ENCODE measurements around the gene ITPR1.

Gene ITPR1

DNA sequence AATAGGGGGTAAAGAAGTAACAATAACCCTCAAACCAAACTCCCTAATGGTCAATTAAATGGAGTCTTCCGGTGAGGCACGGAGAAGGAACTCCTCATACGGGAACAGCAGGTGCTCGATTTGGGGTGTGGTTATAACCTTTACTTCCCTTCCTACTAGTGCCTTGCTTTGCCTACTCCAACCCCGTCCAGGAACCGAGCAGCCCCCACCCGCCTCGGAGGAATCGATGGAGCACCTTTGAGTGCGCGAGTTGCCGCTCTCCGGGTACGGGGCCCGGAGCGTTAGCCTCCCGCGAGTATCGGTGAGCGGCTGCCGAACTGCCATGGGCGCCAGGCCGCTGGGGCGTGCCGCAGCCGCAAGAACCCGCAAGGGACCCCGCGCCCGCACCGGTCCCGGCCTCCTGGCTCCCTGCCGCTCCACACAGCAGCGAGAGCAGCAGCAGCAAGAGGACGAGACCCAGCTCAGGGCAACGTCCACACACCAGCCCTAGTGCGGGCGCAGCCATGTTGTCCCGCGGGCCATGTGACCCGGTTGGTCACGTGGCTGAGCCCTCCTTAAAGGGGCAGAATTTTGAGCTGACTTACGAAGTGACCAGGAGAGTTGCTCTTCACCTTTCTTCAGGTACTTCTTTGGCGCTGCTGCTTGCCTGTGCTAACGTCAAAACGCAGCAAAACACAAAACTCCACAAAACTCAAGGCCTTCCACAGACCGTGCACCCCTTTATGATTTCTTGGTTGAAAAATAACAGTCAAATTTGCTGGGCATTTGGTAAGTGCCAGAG lies 26.2 kb upstream of the ITPR1 start, which contains the start of gene SUMF1 (continued):
- TF ChIP-seq, protein P1, sequence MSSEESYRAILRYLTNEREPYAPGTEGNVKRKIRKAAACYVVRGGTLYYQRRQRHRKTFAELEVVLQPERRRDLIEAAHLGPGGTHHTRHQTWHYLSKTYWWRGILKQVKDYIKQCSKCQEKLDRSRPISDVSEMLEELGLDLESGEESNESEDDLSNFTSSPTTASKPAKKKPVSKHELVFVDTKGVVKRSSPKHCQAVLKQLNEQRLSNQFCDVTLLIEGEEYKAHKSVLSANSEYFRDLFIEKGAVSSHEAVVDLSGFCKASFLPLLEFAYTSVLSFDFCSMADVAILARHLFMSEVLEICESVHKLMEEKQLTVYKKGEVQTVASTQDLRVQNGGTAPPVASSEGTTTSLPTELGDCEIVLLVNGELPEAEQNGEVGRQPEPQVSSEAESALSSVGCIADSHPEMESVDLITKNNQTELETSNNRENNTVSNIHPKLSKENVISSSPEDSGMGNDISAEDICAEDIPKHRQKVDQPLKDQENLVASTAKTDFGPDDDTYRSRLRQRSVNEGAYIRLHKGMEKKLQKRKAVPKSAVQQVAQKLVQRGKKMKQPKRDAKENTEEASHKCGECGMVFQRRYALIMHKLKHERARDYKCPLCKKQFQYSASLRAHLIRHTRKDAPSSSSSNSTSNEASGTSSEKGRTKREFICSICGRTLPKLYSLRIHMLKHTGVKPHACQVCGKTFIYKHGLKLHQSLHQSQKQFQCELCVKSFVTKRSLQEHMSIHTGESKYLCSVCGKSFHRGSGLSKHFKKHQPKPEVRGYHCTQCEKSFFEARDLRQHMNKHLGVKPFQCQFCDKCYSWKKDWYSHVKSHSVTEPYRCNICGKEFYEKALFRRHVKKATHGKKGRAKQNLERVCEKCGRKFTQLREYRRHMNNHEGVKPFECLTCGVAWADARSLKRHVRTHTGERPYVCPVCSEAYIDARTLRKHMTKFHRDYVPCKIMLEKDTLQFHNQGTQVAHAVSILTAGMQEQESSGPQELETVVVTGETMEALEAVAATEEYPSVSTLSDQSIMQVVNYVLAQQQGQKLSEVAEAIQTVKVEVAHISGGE (tag by site-specific recombination; conservative IDR thresholded peaks at IDR 0.05; ENCODE audit: low read depth): peak; percentile 45; the same call in 1 of the 2 replicates
- TF ChIP-seq, protein P2, sequence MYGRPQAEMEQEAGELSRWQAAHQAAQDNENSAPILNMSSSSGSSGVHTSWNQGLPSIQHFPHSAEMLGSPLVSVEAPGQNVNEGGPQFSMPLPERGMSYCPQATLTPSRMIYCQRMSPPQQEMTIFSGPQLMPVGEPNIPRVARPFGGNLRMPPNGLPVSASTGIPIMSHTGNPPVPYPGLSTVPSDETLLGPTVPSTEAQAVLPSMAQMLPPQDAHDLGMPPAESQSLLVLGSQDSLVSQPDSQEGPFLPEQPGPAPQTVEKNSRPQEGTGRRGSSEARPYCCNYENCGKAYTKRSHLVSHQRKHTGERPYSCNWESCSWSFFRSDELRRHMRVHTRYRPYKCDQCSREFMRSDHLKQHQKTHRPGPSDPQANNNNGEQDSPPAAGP (tag by site-specific recombination; IDR thresholded peaks at IDR 0.05): peak; percentile 86
- TF ChIP-seq ZNF660 (tag by site-specific recombination; IDR thresholded peaks at IDR 0.05) (peak; percentile 73), ZNF169 (tag by site-specific recombination; IDR thresholded peaks at IDR 0.05) (no peak), ZNF37A (tag by site-specific recombination; IDR thresholded peaks at IDR 0.05) (no peak), ZNF24 (tag by site-specific recombination; IDR thresholded peaks at IDR 0.05) (peak; percentile 96), KLF9 (tag by site-specific recombination; IDR thresholded peaks at IDR 0.05; ENCODE audit: low read depth) (peak; percentile 66), ZNF2 (tag by site-specific recombination; IDR thresholded peaks at IDR 0.05) (peak; percentile 82), ZBTB17 (tag by site-specific recombination; IDR thresholded peaks at IDR 0.05) (peak; percentile 99), ZNF211 (tag by site-specific recombination; IDR thresholded peaks at IDR 0.05; ENCODE audit: low read depth) (no peak), ZNF311 (tag by site-specific recombination; IDR thresholded peaks at IDR 0.05; ENCODE audit: borderline replicate concordance) (no peak), ZNF843 (tag by site-specific recombination; IDR thresholded peaks at IDR 0.05) (peak; percentile 70; the same call in 1 of the 2 replicates), ZNF677 (tag by site-specific recombination; IDR thresholded peaks at IDR 0.05) (no peak), ZFP37 (tag by site-specific recombination; IDR thresholded peaks at IDR 0.05) (0 out of 2 replicates have a peak, but pooled peaks have one; percentile 94), ZNF596 (tag by site-specific recombination; IDR thresholded peaks at IDR 0.05) (0 out of 2 replicates have a peak, but pooled peaks have one; percentile 8), ZNF324 (tag by site-specific recombination; IDR thresholded peaks at IDR 0.05) (peak; percentile 96)
- TF ChIP-seq, protein P3, sequence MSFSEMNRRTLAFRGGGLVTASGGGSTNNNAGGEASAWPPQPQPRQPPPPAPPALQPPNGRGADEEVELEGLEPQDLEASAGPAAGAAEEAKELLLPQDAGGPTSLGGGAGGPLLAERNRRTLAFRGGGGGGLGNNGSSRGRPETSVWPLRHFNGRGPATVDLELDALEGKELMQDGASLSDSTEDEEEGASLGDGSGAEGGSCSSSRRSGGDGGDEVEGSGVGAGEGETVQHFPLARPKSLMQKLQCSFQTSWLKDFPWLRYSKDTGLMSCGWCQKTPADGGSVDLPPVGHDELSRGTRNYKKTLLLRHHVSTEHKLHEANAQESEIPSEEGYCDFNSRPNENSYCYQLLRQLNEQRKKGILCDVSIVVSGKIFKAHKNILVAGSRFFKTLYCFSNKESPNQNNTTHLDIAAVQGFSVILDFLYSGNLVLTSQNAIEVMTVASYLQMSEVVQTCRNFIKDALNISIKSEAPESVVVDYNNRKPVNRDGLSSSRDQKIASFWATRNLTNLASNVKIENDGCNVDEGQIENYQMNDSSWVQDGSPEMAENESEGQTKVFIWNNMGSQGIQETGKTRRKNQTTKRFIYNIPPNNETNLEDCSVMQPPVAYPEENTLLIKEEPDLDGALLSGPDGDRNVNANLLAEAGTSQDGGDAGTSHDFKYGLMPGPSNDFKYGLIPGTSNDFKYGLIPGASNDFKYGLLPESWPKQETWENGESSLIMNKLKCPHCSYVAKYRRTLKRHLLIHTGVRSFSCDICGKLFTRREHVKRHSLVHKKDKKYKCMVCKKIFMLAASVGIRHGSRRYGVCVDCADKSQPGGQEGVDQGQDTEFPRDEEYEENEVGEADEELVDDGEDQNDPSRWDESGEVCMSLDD (tag by site-specific recombination; IDR thresholded peaks at IDR 0.05): peak; percentile 34; the same call in 1 of the 2 replicates
- TF ChIP-seq, protein P4, sequence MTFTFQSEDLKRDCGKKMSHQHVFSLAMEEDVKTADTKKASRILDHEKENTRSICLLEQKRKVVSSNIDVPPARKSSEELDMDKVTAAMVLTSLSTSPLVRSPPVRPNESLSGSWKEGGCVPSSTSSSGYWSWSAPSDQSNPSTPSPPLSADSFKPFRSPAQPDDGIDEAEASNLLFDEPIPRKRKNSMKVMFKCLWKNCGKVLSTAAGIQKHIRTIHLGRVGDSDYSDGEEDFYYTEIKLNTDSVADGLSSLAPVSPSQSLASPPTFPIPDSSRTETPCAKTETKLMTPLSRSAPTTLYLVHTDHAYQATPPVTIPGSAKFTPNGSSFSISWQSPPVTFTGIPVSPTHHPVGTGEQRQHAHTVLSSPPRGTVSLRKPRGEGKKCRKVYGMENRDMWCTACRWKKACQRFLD (tag by site-specific recombination; IDR thresholded peaks at IDR 0.05): no peak
- TF ChIP-seq, protein P5, sequence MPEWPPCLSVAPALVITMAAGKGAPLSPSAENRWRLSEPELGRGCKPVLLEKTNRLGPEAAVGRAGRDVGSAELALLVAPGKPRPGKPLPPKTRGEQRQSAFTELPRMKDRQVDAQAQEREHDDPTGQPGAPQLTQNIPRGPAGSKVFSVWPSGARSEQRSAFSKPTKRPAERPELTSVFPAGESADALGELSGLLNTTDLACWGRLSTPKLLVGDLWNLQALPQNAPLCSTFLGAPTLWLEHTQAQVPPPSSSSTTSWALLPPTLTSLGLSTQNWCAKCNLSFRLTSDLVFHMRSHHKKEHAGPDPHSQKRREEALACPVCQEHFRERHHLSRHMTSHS (tag by site-specific recombination; IDR thresholded peaks at IDR 0.05): 0 out of 2 replicates have a peak, but pooled peaks have one; percentile 10
- TF ChIP-seq, protein P6, sequence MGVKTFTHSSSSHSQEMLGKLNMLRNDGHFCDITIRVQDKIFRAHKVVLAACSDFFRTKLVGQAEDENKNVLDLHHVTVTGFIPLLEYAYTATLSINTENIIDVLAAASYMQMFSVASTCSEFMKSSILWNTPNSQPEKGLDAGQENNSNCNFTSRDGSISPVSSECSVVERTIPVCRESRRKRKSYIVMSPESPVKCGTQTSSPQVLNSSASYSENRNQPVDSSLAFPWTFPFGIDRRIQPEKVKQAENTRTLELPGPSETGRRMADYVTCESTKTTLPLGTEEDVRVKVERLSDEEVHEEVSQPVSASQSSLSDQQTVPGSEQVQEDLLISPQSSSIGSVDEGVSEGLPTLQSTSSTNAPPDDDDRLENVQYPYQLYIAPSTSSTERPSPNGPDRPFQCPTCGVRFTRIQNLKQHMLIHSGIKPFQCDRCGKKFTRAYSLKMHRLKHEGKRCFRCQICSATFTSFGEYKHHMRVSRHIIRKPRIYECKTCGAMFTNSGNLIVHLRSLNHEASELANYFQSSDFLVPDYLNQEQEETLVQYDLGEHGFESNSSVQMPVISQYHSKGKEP (tag by site-specific recombination; IDR thresholded peaks at IDR 0.05): 0 out of 2 replicates have a peak, but pooled peaks have one; percentile 14
- TF ChIP-seq, protein P7, sequence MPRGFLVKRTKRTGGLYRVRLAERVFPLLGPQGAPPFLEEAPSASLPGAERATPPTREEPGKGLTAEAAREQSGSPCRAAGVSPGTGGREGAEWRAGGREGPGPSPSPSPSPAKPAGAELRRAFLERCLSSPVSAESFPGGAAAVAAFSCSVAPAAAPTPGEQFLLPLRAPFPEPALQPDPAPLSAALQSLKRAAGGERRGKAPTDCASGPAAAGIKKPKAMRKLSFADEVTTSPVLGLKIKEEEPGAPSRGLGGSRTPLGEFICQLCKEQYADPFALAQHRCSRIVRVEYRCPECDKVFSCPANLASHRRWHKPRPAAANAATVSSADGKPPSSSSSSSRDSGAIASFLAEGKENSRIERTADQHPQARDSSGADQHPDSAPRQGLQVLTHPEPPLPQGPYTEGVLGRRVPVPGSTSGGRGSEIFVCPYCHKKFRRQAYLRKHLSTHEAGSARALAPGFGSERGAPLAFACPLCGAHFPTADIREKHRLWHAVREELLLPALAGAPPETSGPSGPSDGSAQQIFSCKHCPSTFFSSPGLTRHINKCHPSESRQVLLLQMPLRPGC (tag by site-specific recombination; IDR thresholded peaks at IDR 0.05): peak; percentile 52; the same call in 1 of the 2 replicates
- TF ChIP-seq, protein P8, sequence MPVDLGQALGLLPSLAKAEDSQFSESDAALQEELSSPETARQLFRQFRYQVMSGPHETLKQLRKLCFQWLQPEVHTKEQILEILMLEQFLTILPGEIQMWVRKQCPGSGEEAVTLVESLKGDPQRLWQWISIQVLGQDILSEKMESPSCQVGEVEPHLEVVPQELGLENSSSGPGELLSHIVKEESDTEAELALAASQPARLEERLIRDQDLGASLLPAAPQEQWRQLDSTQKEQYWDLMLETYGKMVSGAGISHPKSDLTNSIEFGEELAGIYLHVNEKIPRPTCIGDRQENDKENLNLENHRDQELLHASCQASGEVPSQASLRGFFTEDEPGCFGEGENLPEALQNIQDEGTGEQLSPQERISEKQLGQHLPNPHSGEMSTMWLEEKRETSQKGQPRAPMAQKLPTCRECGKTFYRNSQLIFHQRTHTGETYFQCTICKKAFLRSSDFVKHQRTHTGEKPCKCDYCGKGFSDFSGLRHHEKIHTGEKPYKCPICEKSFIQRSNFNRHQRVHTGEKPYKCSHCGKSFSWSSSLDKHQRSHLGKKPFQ (tag by site-specific recombination; IDR thresholded peaks at IDR 0.05): peak; percentile 68

Data from HEK293 (cell line).